DOHH2 (cell line): ENCODE results near the gene FBXL17.
"Not testable (repeated sequence)": the region's sequence is repeated elsewhere in the genome, so short reads cannot be mapped to it uniquely, and the experiment has no call there.

Experiments used
- H3F3A ChIP-seq: fragments of 200-600 bp; sonication (generic), shearing (Covaris generic); 2 replicates; pipeline ENCODE4 v1.6.0; 2016; ENCODE audit warnings: antibody characterized with exemption, mild to moderate bottlenecking; ENCODE audit not compliant: control insufficient read depth, insufficient read depth
- H3K27ac ChIP-seq: fragments of 200-600 bp; sonication (generic); 2 replicates; pipeline ENCODE4 v1.5.1; 2014; ENCODE audit warnings: low read depth, mild to moderate bottlenecking, low read length, moderate library complexity
- H3K27me3 ChIP-seq: fragments of 200-600 bp; sonication (generic); 2 replicates; pipeline ENCODE4 v1.6.1; 2014; ENCODE audit warnings: mild to moderate bottlenecking, low read length, mixed read lengths; ENCODE audit not compliant: control insufficient read depth
- H3K36me3 ChIP-seq: fragments of 200-600 bp; sonication (generic); 2 replicates; pipeline ENCODE4 v1.6.1; 2014; ENCODE audit warnings: mild to moderate bottlenecking, low read length, moderate library complexity, mixed read lengths; ENCODE audit not compliant: control insufficient read depth
- H3K4me1 ChIP-seq: fragments of 200-600 bp; sonication (generic); 2 replicates; pipeline ENCODE4 v1.6.1; 2014; ENCODE audit warnings: mild to moderate bottlenecking, low read length, mixed read lengths; ENCODE audit not compliant: control insufficient read depth
- H3K4me2 ChIP-seq: fragments of 200-600 bp; sonication (generic); 2 replicates; pipeline ENCODE4 v1.6.0; 2014; ENCODE audit warnings: mild to moderate bottlenecking, low read length, moderate library complexity
- H3K4me3 ChIP-seq: fragments of 200-600 bp; sonication (generic); 2 replicates; pipeline ENCODE4 v1.5.1; 2014; ENCODE audit warnings: mild to moderate bottlenecking, low read length, mixed read lengths
- H3K79me2 ChIP-seq: fragments of 200-600 bp; sonication (generic); 2 replicates; pipeline ENCODE4 v1.6.1; 2014; ENCODE audit warnings: mild to moderate bottlenecking, low read length, mixed read lengths; ENCODE audit not compliant: control insufficient read depth
- H3K9me2 ChIP-seq: fragments of 200-600 bp; sonication (generic); replicated peaks from 2 replicates; pipeline ENCODE4 v1.6.1; 2014; ENCODE audit warnings: mild to moderate bottlenecking, low read length, mixed read lengths; ENCODE audit not compliant: control insufficient read depth
- H3K9me3 ChIP-seq: fragments of 200-600 bp; sonication (generic); 2 replicates; pipeline ENCODE4 v1.6.1; 2014; ENCODE audit warnings: antibody characterized with exemption, low read length, mixed read lengths; ENCODE audit not compliant: control insufficient read depth, insufficient read depth
- H4K20me1 ChIP-seq: fragments of 200-600 bp; sonication (generic); 2 replicates; pipeline ENCODE4 v1.6.0; 2014; ENCODE audit warnings: low read depth, mild to moderate bottlenecking, antibody characterized with exemption, low read length, moderate library complexity; ENCODE audit not compliant: control insufficient read depth, insufficient read depth
- EZH2phosphoT487 ChIP-seq: fragments of 200-600 bp; sonication (generic); IDR thresholded peaks from 2 replicates; pipeline ENCODE4 v1.6.1; 2017; ENCODE audit warnings: borderline replicate concordance, mild to moderate bottlenecking, antibody characterized with exemption, low read length, moderate library complexity, mixed read lengths
- TF ChIP-seq, protein P1 (sequence below): fragments of 200-600 bp; sonication (generic); IDR thresholded peaks from one replicate; pipeline ENCODE4 v1.5.1; 2014; ENCODE audit warnings: antibody characterized with exemption, mild to moderate bottlenecking, low read depth, low read length; ENCODE audit not compliant: poor library complexity, severe bottlenecking

FBXL17 gene

DNA sequence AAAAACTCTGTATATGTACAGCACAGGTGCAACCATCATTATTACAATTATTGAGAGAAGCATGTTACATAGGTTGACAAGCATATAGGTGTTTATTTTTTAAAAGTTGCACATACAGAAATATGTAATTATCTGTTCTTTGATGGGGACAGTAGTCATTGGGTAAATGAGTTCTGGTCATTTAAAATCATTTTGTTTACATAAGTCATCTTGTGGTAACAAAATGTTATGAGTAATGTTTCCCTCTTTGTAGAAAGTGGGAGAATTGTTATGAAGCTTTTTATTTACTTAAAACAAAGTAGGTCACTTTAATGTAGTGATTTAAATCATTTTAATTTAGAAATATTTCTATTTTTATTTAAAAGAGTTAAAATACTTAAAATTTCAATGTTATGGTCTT, 33.8 kb upstream of the FBXL17 start:
- no peaks in the 10 kb centered on the region for H4K20me1 ChIP-seq
- H3F3A ChIP-seq = no peaks in the 10 kb centered on the region
- no peaks in the 10 kb centered on the region for H3K4me1 ChIP-seq
- TF ChIP-seq, protein P1, sequence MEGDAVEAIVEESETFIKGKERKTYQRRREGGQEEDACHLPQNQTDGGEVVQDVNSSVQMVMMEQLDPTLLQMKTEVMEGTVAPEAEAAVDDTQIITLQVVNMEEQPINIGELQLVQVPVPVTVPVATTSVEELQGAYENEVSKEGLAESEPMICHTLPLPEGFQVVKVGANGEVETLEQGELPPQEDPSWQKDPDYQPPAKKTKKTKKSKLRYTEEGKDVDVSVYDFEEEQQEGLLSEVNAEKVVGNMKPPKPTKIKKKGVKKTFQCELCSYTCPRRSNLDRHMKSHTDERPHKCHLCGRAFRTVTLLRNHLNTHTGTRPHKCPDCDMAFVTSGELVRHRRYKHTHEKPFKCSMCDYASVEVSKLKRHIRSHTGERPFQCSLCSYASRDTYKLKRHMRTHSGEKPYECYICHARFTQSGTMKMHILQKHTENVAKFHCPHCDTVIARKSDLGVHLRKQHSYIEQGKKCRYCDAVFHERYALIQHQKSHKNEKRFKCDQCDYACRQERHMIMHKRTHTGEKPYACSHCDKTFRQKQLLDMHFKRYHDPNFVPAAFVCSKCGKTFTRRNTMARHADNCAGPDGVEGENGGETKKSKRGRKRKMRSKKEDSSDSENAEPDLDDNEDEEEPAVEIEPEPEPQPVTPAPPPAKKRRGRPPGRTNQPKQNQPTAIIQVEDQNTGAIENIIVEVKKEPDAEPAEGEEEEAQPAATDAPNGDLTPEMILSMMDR = no peak
- no peak for TF ChIP-seq EZH2phosphoT487
- no peaks in the 10 kb centered on the region for H3K79me2 ChIP-seq
- H3K27me3 ChIP-seq = no peaks in the 10 kb centered on the region
- H3K36me3 ChIP-seq = no peaks in the 10 kb centered on the region
- H3K9me2 ChIP-seq = no peaks in the 10 kb centered on the region
- no peak overlapping the region for H3K27ac ChIP-seq
- H3K4me2 ChIP-seq = no peak overlapping the region
- H3K4me3 ChIP-seq = no peak overlapping the region
- no peaks in the 10 kb centered on the region for H3K9me3 ChIP-seq

DNA sequence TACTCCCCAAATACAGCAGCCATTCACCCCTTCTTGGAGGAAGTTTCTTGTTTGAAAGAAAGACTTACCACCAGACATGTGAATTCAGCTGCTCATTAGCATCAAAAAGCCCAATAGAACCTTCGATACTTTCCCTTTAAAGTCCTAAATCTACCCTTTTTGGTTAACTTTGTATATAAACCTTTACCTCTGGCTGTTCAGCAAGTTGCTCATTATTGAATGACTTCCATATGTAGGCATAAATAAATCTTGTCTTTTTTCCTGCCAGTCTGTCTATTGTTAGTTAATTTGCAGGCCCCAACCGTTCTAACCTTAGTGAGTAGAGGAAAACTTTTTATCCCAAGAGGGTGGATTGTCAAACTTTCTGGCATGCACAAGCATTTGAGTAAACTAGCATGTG, 27.9 kb upstream of the FBXL17 start:
- Histone ChIP-seq H4K20me1 (no peaks in the 10 kb centered on the region), H3K79me2 (no peaks in the 10 kb centered on the region), H3K9me2 (no peaks in the 10 kb centered on the region), H3K4me2 (no peak overlapping the region), H3K4me1 (no peaks in the 10 kb centered on the region), H3K36me3 (no peaks in the 10 kb centered on the region), H3K4me3 (no peak overlapping the region), H3F3A (no peaks in the 10 kb centered on the region), H3K9me3 (no peaks in the 10 kb centered on the region), H3K27me3 (no peaks in the 10 kb centered on the region), H3K27ac (no peak overlapping the region)
- TF ChIP-seq, protein P1 = no peak

DNA sequence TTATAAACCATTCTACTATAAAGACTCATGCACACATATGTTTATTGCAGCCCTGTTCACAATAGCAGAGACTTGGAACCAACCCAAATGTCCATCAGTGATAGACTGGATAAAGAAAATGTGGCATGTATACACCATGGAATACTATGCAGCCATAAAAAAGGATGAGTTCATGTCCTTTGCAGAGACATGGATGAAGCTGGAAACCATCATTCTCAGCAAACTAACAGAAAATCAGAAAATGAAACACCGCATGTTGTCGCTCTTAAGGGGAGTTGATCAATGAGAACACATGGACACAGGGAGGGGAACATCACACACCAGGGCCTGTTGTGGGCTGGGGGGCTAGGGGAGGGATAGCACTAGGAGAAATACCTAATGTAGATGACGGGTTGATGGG, 23.3 kb upstream of the FBXL17 start:
- H3K27ac ChIP-seq, H3K4me3 ChIP-seq, H3K79me2 ChIP-seq, H3K4me2 ChIP-seq, H3K4me1 ChIP-seq, H3K27me3 ChIP-seq, H3K9me3 ChIP-seq, H3K9me2 ChIP-seq, H3K36me3 ChIP-seq, H3F3A ChIP-seq, H4K20me1 ChIP-seq: not testable (repeated sequence)

DNA sequence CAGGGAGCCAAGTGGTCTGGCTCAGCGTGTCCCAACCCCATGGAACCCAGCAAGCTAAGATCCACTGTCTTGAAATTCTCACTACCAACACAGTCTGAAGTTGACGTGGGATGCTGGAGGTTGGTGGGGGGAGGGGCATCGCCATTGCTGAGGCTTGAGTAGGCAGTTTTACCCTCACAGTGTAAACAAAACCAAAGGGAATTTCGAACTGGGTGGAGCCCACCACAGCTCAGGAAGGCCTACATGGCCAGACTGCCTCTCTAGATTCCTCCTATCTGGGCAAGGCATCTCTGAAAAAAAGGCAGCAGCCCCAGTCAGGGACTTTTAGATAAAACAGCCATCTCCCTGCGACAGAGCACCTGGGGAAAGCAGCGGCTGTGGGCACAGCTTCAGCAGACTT, 17.1 kb upstream of the FBXL17 start:
- Histone ChIP-seq H3K36me3 (no peaks in the 10 kb centered on the region), H4K20me1 (no peaks in the 10 kb centered on the region), H3K4me3 (no peak overlapping the region), H3K27me3 (no peaks in the 10 kb centered on the region), H3K9me3 (no peaks in the 10 kb centered on the region), H3K79me2 (no peaks in the 10 kb centered on the region), H3K9me2 (no peaks in the 10 kb centered on the region), H3K4me1 (no peaks in the 10 kb centered on the region), H3F3A (no peaks in the 10 kb centered on the region), H3K27ac (no peak overlapping the region), H3K4me2 (no peak overlapping the region)
- no peak for TF ChIP-seq EZH2phosphoT487
- TF ChIP-seq, protein P1 = no peak

DNA sequence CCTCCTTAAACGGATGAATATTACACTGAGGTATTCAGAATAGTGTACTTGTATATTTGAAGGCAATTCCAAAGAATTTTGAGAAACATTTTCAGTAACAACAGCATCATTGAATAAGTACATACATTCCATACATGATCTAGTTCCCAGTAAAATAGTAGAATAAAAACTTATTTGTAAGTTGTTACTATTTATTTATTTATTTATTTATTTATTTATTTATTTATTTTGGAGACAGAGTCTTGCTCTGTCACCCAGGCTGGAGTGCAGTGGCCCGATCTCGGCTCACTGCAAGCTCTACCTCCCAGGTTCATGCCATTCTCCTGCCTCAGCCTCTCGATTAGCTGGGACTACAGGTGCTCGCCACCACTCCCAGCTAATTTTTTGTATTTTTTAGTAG, 14.9 kb upstream of the FBXL17 start:
- not testable (repeated sequence) for H3K9me2 ChIP-seq, H4K20me1 ChIP-seq, H3K4me1 ChIP-seq, H3K27me3 ChIP-seq, H3K9me3 ChIP-seq, H3K4me2 ChIP-seq, H3F3A ChIP-seq, H3K36me3 ChIP-seq, H3K27ac ChIP-seq, H3K4me3 ChIP-seq, H3K79me2 ChIP-seq
